HG03521 (cell line): ENCODE measurements around the gene NDUFS7.

Experiments used
- ATAC-seq: cut with Tn5 transposase; IDR thresholded peaks from one replicate; pipeline ENCODE4 v1.9.1; 2021; ENCODE audit warnings: mild to moderate bottlenecking, moderate library complexity; ENCODE audit not compliant: unreplicated experiment

NDUFS7 gene

GRCh38 chr19:1399745-1400144, 16.0 kb downstream of the NDUFS7 start:
- no peak for ATAC-seq

DNA sequence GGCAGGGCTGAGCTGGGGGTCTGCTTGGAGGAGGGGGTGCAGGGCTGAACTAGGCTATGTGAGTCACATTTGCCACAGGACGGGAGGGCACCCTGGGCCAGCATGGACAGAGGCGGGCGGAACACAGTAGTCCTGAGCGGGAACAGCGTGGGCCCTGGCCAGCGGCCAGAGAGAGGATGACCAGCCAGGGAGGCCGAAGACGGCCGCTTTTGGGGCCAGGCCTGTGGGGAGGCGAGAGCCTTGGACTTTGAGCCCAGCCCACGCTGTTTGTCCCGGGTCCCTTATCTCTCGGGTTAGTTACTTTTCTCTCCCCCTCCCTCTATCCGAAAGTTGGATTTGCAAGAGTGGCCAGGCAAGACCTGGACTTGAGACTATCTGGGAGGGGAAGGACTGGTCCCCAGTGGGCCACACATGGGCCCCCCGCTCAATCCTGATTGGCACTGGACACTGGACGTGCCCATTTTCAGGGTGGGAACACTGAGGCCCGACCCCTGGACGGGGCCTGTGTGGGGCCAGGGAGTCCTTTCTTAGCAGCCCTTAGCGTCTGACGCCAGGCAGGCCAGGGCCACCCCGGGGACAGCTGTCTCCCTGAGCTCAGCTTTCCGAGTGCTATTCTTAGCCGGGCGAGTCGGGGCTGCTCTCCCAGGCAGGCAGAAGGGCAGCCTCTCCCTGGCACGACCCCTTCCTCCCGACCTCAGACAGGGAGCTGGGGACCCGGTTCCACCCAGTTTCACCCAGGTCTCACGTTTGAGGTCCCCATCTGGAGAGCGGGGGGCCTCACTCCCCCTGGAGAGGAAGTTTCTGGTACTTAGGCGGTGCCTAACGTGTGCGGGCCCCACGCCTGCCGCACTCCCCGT, 16.8 kb downstream of the NDUFS7 start:
- ATAC-seq: no peak

GRCh38 chr19:1401138-1401888, 17.6 kb downstream of the NDUFS7 start, which contains the start of gene GAMT:
GAMT (minus strand) TSS chr19:1401542; CDS start chr19:1401476, 66 bp downstream.
- no peak for ATAC-seq

DNA sequence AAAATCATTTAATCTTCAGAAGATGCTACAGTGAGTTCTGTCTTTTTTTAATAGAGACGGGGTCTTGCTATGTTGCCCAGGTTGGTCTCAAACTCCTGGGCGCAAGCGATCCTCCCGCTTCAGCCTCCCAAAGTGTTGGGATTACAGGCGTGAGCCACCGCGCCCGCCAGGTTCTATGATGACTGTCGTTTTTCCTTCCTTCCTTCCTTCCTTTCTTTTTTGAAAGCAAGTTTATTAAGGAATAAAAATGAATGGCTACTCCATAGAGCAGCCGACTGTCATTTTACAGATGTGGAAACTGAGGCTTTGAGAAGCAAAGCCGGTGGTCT, 18.1 kb downstream of the NDUFS7 start:
- no peak for ATAC-seq

- ATAC-seq: no peak
Observed at GRCh38 chr19:1402411-1403070, 18.8 kb downstream of the NDUFS7 start.

- peak; percentile 82 for ATAC-seq
Observed at GRCh38 chr19:1406774-1407527, 23.2 kb downstream of the NDUFS7 start.

DNA sequence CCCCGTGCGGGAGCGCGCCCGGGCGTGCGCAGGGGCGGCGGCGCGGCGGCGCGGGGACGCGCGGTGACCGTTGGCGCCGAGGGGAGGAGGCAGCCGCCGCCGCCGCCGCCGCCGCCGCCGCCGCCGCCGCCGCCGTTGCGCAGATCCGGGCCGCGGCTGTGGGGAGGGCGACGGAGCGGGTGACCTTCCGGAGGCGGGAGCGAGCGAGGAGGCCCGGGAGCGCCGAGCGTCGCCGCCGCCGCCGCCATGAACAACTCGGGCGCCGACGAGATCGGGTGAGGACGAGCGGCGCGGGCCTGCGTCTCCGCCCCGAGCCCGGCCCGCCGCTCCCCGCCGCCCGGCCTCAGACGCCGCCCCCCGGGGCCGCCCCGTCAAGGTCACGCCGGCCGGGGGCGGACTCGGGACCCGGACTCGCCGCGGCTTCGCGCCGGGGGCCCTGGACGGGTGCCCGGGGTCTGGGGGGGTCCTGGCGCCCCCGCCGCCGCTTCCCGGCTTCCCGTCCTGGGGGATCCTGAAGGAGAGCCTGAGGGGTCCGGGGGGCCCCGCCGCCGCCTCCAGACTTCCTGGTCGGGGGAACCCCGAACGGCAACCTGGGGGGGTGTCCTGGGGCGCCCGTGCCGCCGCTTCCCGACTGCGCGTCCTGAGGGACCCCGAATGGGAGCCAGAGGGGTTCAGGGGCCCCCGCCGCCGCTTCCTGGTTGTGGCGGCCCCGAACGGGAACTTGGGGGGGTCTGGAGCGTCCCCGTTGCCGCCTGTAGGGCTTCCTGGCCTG, 24.0 kb downstream of the NDUFS7 start, which contains the start of gene DAZAP1:
Gene DAZAP1, plus strand, starts transcription at position 59 of the 772 bp plus-strand sequence. Its CDS starts 188 bp downstream, at position 247.
- no peak for ATAC-seq

DNA sequence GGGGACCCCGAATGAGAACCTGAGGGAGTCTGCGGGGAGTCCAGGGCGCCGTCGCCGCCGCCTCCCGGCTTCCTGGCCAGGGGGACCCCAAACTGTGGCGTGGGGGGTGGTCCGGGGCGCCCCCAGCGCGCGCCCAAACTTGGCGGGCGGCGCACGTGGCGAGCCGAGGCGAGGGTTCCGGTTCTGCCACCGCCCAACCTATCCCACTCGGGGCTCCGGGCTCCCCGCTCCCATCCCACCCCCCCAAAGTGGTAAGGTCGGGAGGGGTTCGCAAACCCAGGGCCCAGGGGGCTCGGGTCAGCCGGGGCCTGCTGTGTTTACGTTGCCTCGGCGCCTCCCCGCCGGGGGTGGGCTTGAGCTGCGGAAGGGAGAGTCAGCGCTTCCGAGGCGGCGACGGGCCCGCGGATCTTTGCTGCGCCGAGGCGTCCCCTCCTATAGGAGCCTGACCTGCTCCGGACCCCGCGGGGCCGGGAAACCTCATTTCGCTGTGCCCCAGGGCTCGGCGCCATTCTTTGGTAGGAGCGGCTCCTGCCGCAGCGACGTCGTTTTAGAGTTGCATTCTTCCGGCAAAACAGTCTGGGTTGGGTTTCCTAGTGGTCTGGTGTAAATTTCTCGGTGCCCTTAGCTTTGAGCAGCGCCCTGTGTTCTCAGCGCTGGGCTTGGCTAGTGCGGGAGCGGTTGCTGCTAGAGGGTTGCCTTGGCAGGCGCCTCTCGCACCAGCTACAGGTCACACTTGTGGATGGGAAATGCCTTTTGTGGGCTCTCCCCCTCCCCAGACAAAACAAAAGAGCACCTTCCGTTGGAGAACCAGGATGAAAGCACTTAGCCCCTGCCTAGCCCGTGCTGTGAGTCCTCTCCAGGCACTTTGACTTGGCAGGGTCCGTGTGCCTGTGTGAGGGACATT, 24.8 kb downstream of the NDUFS7 start:
- ATAC-seq: no peak

GRCh38 chr19:1409204-1410005, 25.7 kb downstream of the NDUFS7 start:
- no peak for ATAC-seq

DNA sequence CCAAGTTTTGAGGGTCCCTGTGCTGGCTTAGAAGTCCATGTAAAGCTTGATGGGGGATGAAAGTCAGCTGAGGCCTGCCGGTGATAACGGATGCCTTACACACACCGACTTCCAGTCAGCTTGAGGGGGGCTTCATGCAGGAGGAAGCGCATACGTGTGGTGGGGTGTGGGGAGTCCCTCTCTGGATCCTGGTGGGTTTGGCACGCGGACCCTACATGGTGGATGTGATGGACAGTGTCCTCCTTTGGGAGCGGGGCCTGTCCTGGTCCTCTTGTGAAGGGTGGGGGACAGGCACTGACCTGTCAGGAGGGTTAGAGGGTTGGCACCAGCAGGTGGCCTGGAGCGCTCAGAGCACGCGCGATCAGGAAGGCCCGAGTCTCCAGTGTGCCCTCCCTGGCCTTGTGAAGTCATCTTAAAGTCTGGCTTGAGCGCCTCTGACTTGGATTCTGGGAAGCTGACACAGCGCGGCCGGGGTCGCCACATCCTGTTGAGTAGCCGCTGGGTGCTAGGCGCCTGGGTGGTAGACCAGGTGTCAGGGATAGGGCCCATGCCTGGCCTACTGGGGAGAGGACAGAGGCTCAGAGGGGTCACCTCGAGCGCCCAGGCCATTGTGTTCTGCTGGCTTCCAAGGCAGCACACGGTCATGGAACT, 26.6 kb downstream of the NDUFS7 start:
- ATAC-seq: no peak

DNA sequence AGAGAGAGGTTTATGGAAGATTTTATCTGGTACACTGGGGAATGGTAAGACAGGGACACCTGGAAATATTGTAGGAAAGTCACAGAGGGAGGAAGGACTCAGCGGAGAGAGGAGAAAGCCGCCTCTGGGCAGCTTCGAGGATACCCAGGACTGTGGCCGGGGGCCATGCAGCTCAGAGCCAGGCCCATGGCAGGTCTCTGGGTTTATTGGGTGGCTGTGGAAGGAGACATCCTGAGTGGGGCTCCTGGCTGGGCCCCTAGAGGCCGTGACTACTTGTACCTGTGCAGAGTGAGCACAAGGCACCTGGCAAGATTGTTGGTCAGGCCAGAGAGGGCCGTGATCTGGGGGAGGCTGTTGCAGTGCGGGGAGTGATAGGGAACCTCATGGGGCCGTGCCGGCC, 27.1 kb downstream of the NDUFS7 start:
- no peak for ATAC-seq

DNA sequence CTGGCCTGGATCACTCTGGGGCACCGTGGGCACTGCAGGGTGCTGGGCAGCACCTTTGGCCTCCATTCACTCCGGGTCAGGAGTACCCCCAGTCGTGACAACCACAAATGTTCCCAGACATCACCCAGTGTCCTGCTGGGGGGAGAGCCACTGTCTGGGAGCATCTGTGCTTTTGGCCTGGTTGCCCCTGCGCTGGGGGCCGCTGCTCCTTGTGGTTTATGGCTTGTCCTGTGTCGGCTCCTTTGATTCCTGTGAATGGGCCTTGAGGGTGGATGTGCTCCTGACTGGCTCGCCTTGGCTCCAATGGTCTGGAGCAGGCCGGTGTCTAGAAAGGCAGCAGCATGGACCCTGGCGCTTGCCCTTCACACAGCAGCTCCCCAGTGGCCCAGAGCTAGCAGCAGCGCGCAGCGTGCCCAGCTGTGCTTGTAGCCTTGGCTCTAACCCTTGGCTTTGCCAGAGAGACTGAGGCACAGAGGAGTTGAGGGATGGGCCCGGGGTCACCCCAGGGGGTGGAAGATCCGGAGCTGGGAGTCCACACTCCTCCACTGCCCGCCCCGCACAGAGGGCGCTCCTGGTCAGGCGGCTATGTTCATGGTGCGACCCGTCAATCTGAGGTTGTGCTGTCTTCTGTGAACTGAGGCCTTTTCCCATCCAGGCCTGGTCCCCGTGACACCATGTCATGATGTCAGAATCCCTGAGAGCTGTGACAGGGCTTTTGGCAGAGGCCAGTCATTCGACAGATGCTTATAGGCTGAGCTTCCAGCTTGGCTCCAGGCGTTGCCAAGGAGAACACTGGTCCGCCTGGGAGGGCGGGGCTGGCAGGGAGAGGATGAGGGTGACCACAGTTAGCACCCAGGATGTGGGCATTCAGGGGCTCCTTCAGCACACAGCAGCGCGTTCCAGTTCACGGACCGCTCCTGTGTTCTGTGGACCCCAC, 27.8 kb downstream of the NDUFS7 start:
- ATAC-seq: no peak

- ATAC-seq: no peak
Observed at GRCh38 chr19:1412323-1412923, 28.7 kb downstream of the NDUFS7 start.

DNA sequence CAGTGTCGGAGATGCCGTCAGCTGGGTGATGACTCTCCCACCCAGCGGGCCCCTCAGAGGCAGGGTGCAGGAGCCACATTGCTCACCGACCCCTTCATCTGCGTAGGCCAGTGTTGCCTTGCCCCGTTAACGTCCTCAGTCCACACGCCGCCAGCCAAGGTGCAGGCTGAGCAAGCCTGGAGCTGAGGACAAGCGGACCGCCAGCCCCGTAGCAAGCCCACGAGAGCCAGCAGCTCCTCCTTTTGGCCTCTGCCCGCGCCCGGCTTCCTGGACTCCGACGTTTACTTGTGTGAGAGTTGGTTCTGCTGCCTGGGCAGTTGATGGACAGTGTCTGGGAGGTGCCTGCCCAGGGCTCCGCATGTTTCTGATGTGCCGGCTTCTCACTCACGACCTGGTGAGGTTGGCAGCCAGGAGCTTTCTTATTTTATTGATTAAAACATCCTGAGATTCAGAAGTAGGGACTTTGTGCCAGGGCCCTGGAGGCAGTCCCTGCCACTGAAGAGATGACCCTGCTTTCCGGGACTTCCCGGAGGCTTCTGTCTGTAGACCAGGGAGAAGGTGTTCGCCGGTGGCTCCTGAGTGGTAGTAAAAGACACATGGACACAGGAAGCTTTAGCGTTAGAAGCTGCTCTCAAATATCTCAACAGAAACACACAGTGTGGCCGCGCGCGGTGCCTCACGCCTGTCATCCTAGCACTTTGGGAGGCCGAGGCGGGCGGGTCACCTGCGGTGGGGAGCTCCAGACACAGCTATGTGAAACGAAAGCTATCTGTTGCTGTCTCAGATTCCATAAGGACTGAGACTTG, 29.5 kb downstream of the NDUFS7 start:
- ATAC-seq: no peak
